HG03175 (cell line): ENCODE results near the gene CNTN1.

ENCODE experiments used
- ATAC-seq: cut with Tn5 transposase; IDR thresholded peaks from one replicate; pipeline ENCODE4 v1.9.1; 2021; ENCODE audit warnings: mild to moderate bottlenecking, moderate library complexity; ENCODE audit not compliant: unreplicated experiment

Gene CNTN1

GRCh38 chr12:40768125-40768864 is 76.1 kb downstream of the CNTN1 start:
- ATAC-seq: no peak

GRCh38 chr12:40769846-40770245 is 77.6 kb downstream of the CNTN1 start:
- no peak for ATAC-seq

- ATAC-seq: no peak
Measured at GRCh38 chr12:40770781-40771180, 78.5 kb downstream of the CNTN1 start.

- no peak for ATAC-seq
Measured at GRCh38 chr12:40775661-40776060, 83.4 kb downstream of the CNTN1 start.

- ATAC-seq: no peak
Measured at GRCh38 chr12:40784102-40784501, 91.9 kb downstream of the CNTN1 start.

GRCh38 chr12:40788276-40788675 is 96.0 kb downstream of the CNTN1 start:
- ATAC-seq: no peak

GRCh38 chr12:40792792-40793386 is 100.7 kb downstream of the CNTN1 start:
- no peak for ATAC-seq

GRCh38 chr12:40793471-40793870 is 101.2 kb downstream of the CNTN1 start:
- ATAC-seq: no peak

- ATAC-seq: no peak
Measured at GRCh38 chr12:40794087-40794486, 101.8 kb downstream of the CNTN1 start.

GRCh38 chr12:40801082-40801481 is 108.8 kb downstream of the CNTN1 start:
- ATAC-seq: no peak

GRCh38 chr12:40801861-40802260 is 109.6 kb downstream of the CNTN1 start:
- ATAC-seq: no peak

GRCh38 chr12:40802656-40803055 is 110.4 kb downstream of the CNTN1 start:
- no peak for ATAC-seq

- ATAC-seq: no peak
Measured at GRCh38 chr12:40819436-40820108, 127.3 kb downstream of the CNTN1 start.

- no peak for ATAC-seq
Measured at GRCh38 chr12:40820794-40821484, 128.7 kb downstream of the CNTN1 start.

- no peak for ATAC-seq
Measured at GRCh38 chr12:40825156-40825555, 132.9 kb downstream of the CNTN1 start.

GRCh38 chr12:40827683-40828592 is 135.7 kb downstream of the CNTN1 start:
- no peak for ATAC-seq

GRCh38 chr12:40828593-40828990 is 136.4 kb downstream of the CNTN1 start:
- no peak for ATAC-seq

- ATAC-seq: no peak
Measured at GRCh38 chr12:40829738-40830144, 137.5 kb downstream of the CNTN1 start.

- no peak for ATAC-seq
Measured at GRCh38 chr12:40831916-40832315, 139.7 kb downstream of the CNTN1 start.

- no peak for ATAC-seq
Measured at GRCh38 chr12:40832668-40833067, 140.4 kb downstream of the CNTN1 start.
